ENCODE data around the gene TBX10.
"Not testable (repeated sequence)": the region's sequence is repeated elsewhere in the genome, so short reads cannot be mapped to it uniquely, and the experiment has no call there.

TBX10 gene

GRCh38 chr11:67663532-67664212 lies 24.1 kb upstream of the TBX10 start:
- DNase-seq, result no peak

- no peak for DNase-seq
Observed at GRCh38 chr11:67662835-67663531, 23.4 kb upstream of the TBX10 start.

- DNase-seq, result no peak
Observed at GRCh38 chr11:67662142-67662834, 22.7 kb upstream of the TBX10 start.

- not testable (repeated sequence) for DNase-seq
Observed at GRCh38 chr11:67660752-67661151, 21.2 kb upstream of the TBX10 start.

- not testable (repeated sequence) for DNase-seq
Observed at GRCh38 chr11:67659651-67660165, 20.1 kb upstream of the TBX10 start.

- DNase-seq, result no peak
Observed at GRCh38 chr11:67657300-67657699, 17.7 kb upstream of the TBX10 start.

GRCh38 chr11:67656278-67656922 lies 16.8 kb upstream of the TBX10 start:
- no peak for DNase-seq

- no peak for DNase-seq
Observed at GRCh38 chr11:67654225-67654624, 14.7 kb upstream of the TBX10 start.

GRCh38 chr11:67652965-67653845 lies 13.6 kb upstream of the TBX10 start:
- no peak for DNase-seq

GRCh38 chr11:67651976-67652781 lies 12.6 kb upstream of the TBX10 start:
- no peak for DNase-seq

- no peak for DNase-seq
Observed at GRCh38 chr11:67649634-67650510, 10.3 kb upstream of the TBX10 start.

- DNase-seq, result peak in 1 of 2 donors; percentile 46
Observed at GRCh38 chr11:67648796-67649613, 9.4 kb upstream of the TBX10 start.

GRCh38 chr11:67648140-67648795 lies 8.7 kb upstream of the TBX10 start:
- peak; percentile 58 to 69 for DNase-seq

- no peak for DNase-seq
Observed at GRCh38 chr11:67647471-67647870, 7.9 kb upstream of the TBX10 start.

GRCh38 chr11:67646535-67647336 lies 7.2 kb upstream of the TBX10 start:
- peak; percentile 50 to 71 for DNase-seq

- no peak for DNase-seq
Observed at GRCh38 chr11:67645521-67646461, 6.2 kb upstream of the TBX10 start.
